ENCODE results near the gene GNAO1. TPM values are rescaled to one million over a fixed set of nuclear protein-coding genes. Genes with fewer than 3 reads are reported as not detected.
A peak's percentile ranks its signal among the peaks of the same experiment; 100 is the strongest.

The GNAO1 gene
- polyA plus RNA-seq, 3 donors = not detected

- peaks cover 2 to 3% (median 3%) of the 10 kb centered on the region in 3 donors for H3K27me3 Mint-ChIP-seq (ENCODE audit: low read depth in 3 of 3)
- no peak for DNase-seq
- no peaks in the 10 kb centered on the region for H3K9me3 Mint-ChIP-seq
- Histone ChIP-seq H3K4me2 (replicated peaks; ENCODE audit: extremely low read depth, low read length, poor library complexity, severe bottlenecking) (peak overlapping the region; percentile 80), H3K9me3 (replicated peaks in 1 of 2; ENCODE audit: control insufficient read depth in 1 of 2, insufficient read depth in 1 of 2, low read length in 2 of 2) (no peaks in the 10 kb centered on the region), H3K9ac (ENCODE audit: insufficient read depth, low read length, poor library complexity, severe bottlenecking) (no peak overlapping the region), H3K27me3 (ENCODE audit: control insufficient read depth in 2 of 2, insufficient read depth in 2 of 2, low read length in 2 of 2) (no peaks in the 10 kb centered on the region), H3K79me2 (ENCODE audit: insufficient read depth, low read length) (no peaks in the 10 kb centered on the region), H3K36me3 (replicated peaks in 1 of 2; ENCODE audit: control insufficient read depth in 1 of 2, insufficient read depth in 2 of 2, low read length in 2 of 2) (peaks cover 4 to 10% of the 10 kb centered on the region in 2 donors), H3K27ac (ENCODE audit: low read depth in 1 of 2, low read length in 2 of 2) (no peak overlapping the region), H3K4me1 (ENCODE audit: control insufficient read depth in 1 of 2, insufficient read depth in 2 of 2, low read length in 2 of 2) (peaks cover 19 to 22% of the 10 kb centered on the region in 2 donors), H3K4me3 (replicated peaks in 1 of 3; ENCODE audit: low read depth in 2 of 3, low read length in 3 of 3) (peak overlapping the region in 1 of 3 experiments; percentile 81), H2AFZ (ENCODE audit: insufficient read depth, low read depth, low read length, poor library complexity, severe bottlenecking) (peak overlapping the region; percentile 71), H4K20me1 (ENCODE audit: insufficient read depth, low read length) (no peaks in the 10 kb centered on the region)
- no peak overlapping the region for H3K27ac Mint-ChIP-seq
- peaks cover 32% of the 10 kb centered on the region for H3K4me1 Mint-ChIP-seq
- intact Hi-C loops (cut with micrococcal nuclease) = no loop called here
- no peak for TF ChIP-seq CTCF (IDR thresholded peaks at IDR 0.05)
- H3K4me3 Mint-ChIP-seq = peak overlapping the region in 1 of 2 donors; percentile 92
- WGBS (ENCODE audit: insufficient coverage) = 100% methylated on average over 6 of the region's 14 CpGs
- peaks cover 6 to 9% of the 10 kb centered on the region in 2 donors for H3K36me3 Mint-ChIP-seq
Measured at GRCh38 chr16:56355786-56356275, 164.5 kb downstream of the GNAO1 start.

- peak overlapping the region; percentile 80 for H3K4me2 ChIP-seq (replicated peaks; ENCODE audit: extremely low read depth, low read length, poor library complexity, severe bottlenecking)
- peak overlapping the region in 1 of 2 donors; percentile 10 for H3K27ac ChIP-seq (ENCODE audit: low read depth in 1 of 2, low read length in 2 of 2)
- no peaks in the 10 kb centered on the region for H3K27me3 ChIP-seq (ENCODE audit: control insufficient read depth in 2 of 2, insufficient read depth in 2 of 2, low read length in 2 of 2)
- H3K9ac ChIP-seq (ENCODE audit: insufficient read depth, low read length, poor library complexity, severe bottlenecking) = peak overlapping the region; percentile 67
- intact Hi-C loops (cut with micrococcal nuclease) = no loop called here
- H2AFZ ChIP-seq (ENCODE audit: insufficient read depth, low read depth, low read length, poor library complexity, severe bottlenecking) = peak overlapping the region; percentile 71
- H3K4me3 Mint-ChIP-seq = peak overlapping the region; percentile 89 to 92
- H3K36me3 ChIP-seq (replicated peaks in 1 of 2; ENCODE audit: control insufficient read depth in 1 of 2, insufficient read depth in 2 of 2, low read length in 2 of 2) = peaks cover 8 to 15% of the 10 kb centered on the region in 2 donors
- peaks cover 32% of the 10 kb centered on the region for H3K4me1 Mint-ChIP-seq
- H3K27ac Mint-ChIP-seq = peak overlapping the region in 5 of 7 donors; percentile 22 to 81 (median 32)
- peak; percentile 80 for TF ChIP-seq CTCF (IDR thresholded peaks at IDR 0.05)
- no peaks in the 10 kb centered on the region for H3K79me2 ChIP-seq (ENCODE audit: insufficient read depth, low read length)
- peak; percentile 44 to 65 (median 64) for DNase-seq
- H3K4me3 ChIP-seq (replicated peaks in 1 of 3; ENCODE audit: low read depth in 2 of 3, low read length in 3 of 3) = peak overlapping the region; percentile 46 to 81 (median 54)
- no peaks in the 10 kb centered on the region for H3K9me3 ChIP-seq (replicated peaks in 1 of 2; ENCODE audit: control insufficient read depth in 1 of 2, insufficient read depth in 1 of 2, low read length in 2 of 2)
- H3K36me3 Mint-ChIP-seq = peaks cover 10 to 17% of the 10 kb centered on the region in 2 donors
- H3K27me3 Mint-ChIP-seq (ENCODE audit: low read depth in 3 of 3) = peaks cover 2 to 3% (median 3%) of the 10 kb centered on the region in 3 donors
- no peaks in the 10 kb centered on the region for H4K20me1 ChIP-seq (ENCODE audit: insufficient read depth, low read length)
- H3K4me1 ChIP-seq (ENCODE audit: control insufficient read depth in 1 of 2, insufficient read depth in 2 of 2, low read length in 2 of 2) = peaks cover 19 to 22% of the 10 kb centered on the region in 2 donors
- no peaks in the 10 kb centered on the region for H3K9me3 Mint-ChIP-seq
- WGBS (ENCODE audit: insufficient coverage) = under 1% methylated on average over 18 of the region's 33 CpGs
Measured at GRCh38 chr16:56356276-56357240, 165.3 kb downstream of the GNAO1 start.

Data from CD14-positive monocyte (primary cell).